ENCODE results near the gene USP38. TPM values are rescaled to one million over a fixed set of nuclear protein-coding genes. Genes with fewer than 3 reads are reported as not detected.

USP38 gene
- total and polyA plus RNA-seq, 2 donors (not counting 3 experiments of a cell fraction or from before 2014, with no cell fraction given), result 7.5 to 17.0 TPM

DNA sequence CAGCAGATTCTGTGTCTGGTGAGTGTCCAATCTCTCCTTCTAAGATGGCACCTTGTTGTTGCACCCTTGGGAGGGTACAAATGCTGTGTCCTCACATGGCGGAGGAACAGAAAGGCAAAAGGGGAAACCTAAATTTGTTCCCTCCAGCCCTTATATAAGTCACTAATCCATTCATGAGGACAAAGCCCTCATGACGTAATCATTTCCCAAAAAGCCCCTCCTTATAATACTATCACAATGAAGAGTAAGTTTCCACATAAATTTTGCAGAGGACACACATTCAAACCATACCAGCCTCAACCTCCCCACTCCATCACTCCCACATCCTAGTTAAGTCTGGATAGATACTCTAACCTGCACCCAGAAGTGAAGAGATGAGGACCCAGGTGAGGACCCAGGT, 63.1 kb downstream of the USP38 start:
- Histone ChIP-seq H3K27ac (ENCODE audit: insufficient read depth, low read depth, low read length) (no peak overlapping the region), H3K4me3 (replicated peaks in 1 of 3; ENCODE audit: insufficient read depth in 1 of 3, low read depth in 1 of 3, low read length in 3 of 3) (no peak overlapping the region), H3K4me1 (ENCODE audit: control insufficient read depth, extremely low read depth, insufficient read depth, low read length) (no peaks in the 10 kb centered on the region), H3K9me3 (replicated peaks; ENCODE audit: control insufficient read depth, insufficient read depth, low read length) (no peaks in the 10 kb centered on the region), H2AFZ (ENCODE audit: low read depth, low read length) (no peak overlapping the region), H3K9ac (replicated peaks; ENCODE audit: extremely low read depth, insufficient read depth, low read length) (no peak overlapping the region), H3K36me3 (ENCODE audit: control insufficient read depth in 2 of 2, extremely low read depth in 1 of 2, insufficient read depth in 2 of 2, low read length in 2 of 2) (no peaks in the 10 kb centered on the region), H4K20me1 (replicated peaks; ENCODE audit: control insufficient read depth, extremely low read depth, insufficient read depth, low read length) (no peaks in the 10 kb centered on the region), H3K27me3 (ENCODE audit: control insufficient read depth in 2 of 2, insufficient read depth in 2 of 2, low read length in 2 of 2) (no peaks in the 10 kb centered on the region), H3K79me2 (ENCODE audit: control insufficient read depth, insufficient read depth, low read length) (no peaks in the 10 kb centered on the region), H3K4me2 (ENCODE audit: insufficient read depth, low read length) (no peak overlapping the region), H3K9me1 (replicated peaks; ENCODE audit: control insufficient read depth, extremely low read depth, insufficient read depth, low read length) (no peaks in the 10 kb centered on the region)
- POLR2A ChIA-PET, result no interaction called here
- DNase-seq (ENCODE audit: low read depth, low spot score), result no peak
- CTCF ChIA-PET, result no interaction called here
- dilution Hi-C loops (cut with MboI; ENCODE audit: extremely low pct_ligation_motif_present, low sequenced_read_pairs) (no loop called here), intact Hi-C loops (cut with micrococcal nuclease) (no loop called here)
- no peak for FAIRE-seq
- BruUV-seq (replicated peaks), result no TSS peak
- TF ChIP-seq POLR2A (IDR thresholded peaks at IDR 0.05; ENCODE audit: low read depth, low read length) (no peak), GATA2 (IDR thresholded peaks at IDR 0.05; ENCODE audit: insufficient read depth, insufficient read length, low read depth, low read length) (no peak), MYC (IDR thresholded peaks at IDR 0.05; ENCODE audit: low read depth, low read length) (no peak), JUN (IDR thresholded peaks at IDR 0.05; ENCODE audit: borderline replicate concordance, insufficient read depth, insufficient read length, low read depth) (no peak), FOS (IDR thresholded peaks at IDR 0.05; ENCODE audit: borderline replicate concordance, insufficient read depth, low read length) (no peak), EZH2 (IDR thresholded peaks at IDR 0.05; ENCODE audit: borderline replicate concordance, low read depth, low read length, severe bottlenecking) (no peak), POLR2AphosphoS5 (IDR thresholded peaks at IDR 0.05; ENCODE audit: insufficient read depth, low read depth, low read length) (no peak)
- TF ChIP-seq, protein P1, sequence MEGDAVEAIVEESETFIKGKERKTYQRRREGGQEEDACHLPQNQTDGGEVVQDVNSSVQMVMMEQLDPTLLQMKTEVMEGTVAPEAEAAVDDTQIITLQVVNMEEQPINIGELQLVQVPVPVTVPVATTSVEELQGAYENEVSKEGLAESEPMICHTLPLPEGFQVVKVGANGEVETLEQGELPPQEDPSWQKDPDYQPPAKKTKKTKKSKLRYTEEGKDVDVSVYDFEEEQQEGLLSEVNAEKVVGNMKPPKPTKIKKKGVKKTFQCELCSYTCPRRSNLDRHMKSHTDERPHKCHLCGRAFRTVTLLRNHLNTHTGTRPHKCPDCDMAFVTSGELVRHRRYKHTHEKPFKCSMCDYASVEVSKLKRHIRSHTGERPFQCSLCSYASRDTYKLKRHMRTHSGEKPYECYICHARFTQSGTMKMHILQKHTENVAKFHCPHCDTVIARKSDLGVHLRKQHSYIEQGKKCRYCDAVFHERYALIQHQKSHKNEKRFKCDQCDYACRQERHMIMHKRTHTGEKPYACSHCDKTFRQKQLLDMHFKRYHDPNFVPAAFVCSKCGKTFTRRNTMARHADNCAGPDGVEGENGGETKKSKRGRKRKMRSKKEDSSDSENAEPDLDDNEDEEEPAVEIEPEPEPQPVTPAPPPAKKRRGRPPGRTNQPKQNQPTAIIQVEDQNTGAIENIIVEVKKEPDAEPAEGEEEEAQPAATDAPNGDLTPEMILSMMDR (IDR thresholded peaks at IDR 0.05; ENCODE audit: extremely low read depth in 1 of 2, insufficient read depth in 1 of 2, low read depth in 1 of 2, low read length in 2 of 2), result no peak
- TF ChIP-seq, protein P2, sequence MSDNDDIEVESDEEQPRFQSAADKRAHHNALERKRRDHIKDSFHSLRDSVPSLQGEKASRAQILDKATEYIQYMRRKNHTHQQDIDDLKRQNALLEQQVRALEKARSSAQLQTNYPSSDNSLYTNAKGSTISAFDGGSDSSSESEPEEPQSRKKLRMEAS (IDR thresholded peaks at IDR 0.05; ENCODE audit: insufficient read depth, insufficient read length), result no peak
